Heart left ventricle (tissue), 16 donors: Measurements from ENCODE around the gene HAO2. TPM values are rescaled to one million over a fixed set of nuclear protein-coding genes. Genes with fewer than 3 reads are reported as not detected.

ENCODE experiments used
- ATAC-seq, 4 donors: fragments of 200-7000 bp; cut with Tn5 transposase; one replicate each; pipeline ENCODE4 v1.9.1; 2020 to 2022; ENCODE audit warnings: moderate library complexity in 4 of 4, mild to moderate bottlenecking in 3 of 4, moderate number of reproducible peaks in 1 of 4
- DNase-seq, 5 donors: peaks; one replicate each; pipeline ENCODE4 v3.0.0-alpha.2; 2020
- H3K27ac ChIP-seq, 12 donors: fragments of 200-600 bp; sonication (generic) in 4 of 12; one replicate each; pipeline versions ENCODE4 v1.5.0 to v1.8.0; 2016 to 2022; ENCODE audit warnings: mild to moderate bottlenecking in 2 of 12
- H3K27me3 ChIP-seq, 9 donors: fragments of 200-600 bp; sonication (generic) in 2 of 9; one replicate each; pipeline versions ENCODE4 v1.5.1 to v1.8.0; 2016 to 2022; ENCODE audit warnings: mild to moderate bottlenecking in 3 of 9
- H3K36me3 ChIP-seq, 9 donors: fragments of 200-600 bp; sonication (generic) in 2 of 9; one replicate each; pipeline versions ENCODE4 v1.5.0 to v1.8.0; 2018 to 2022; ENCODE audit warnings: mild to moderate bottlenecking in 2 of 9
- H3K4me1 ChIP-seq, 12 donors: fragments of 200-600 bp; sonication (generic) in 4 of 12; one replicate each; pipeline versions ENCODE4 v1.5.0 to v1.8.0; 2016 to 2022; ENCODE audit warnings: mild to moderate bottlenecking in 3 of 12
- H3K4me3 ChIP-seq, 12 donors: fragments of 200-600 bp; sonication (generic) in 4 of 12; one replicate each; pipeline versions ENCODE4 v1.5.0 to v1.8.0; 2017 to 2022; ENCODE audit warnings: mild to moderate bottlenecking in 9 of 12, moderate library complexity in 4 of 12
- H3K9me3 ChIP-seq, 12 donors: fragments of 200-600 bp; sonication (generic) in 4 of 12; one replicate each; pipeline versions ENCODE4 v1.5.0 to v1.8.0; 2016 to 2022; ENCODE audit warnings: mild to moderate bottlenecking in 1 of 12
- CTCF ChIP-seq, 12 donors: fragments of 200-600 bp; sonication (generic) in 4 of 12; IDR thresholded peaks; one replicate each; pipeline versions ENCODE4 v1.5.0 to v1.8.0; 2018 to 2022; ENCODE audit warnings: antibody characterized with exemption in 12 of 12, mild to moderate bottlenecking in 5 of 12
- POLR2A ChIP-seq, 2 donors: fragments of 450-650 bp; IDR thresholded peaks; one replicate each; pipeline ENCODE4 v1.6.1; 2017; ENCODE audit warnings: antibody characterized with exemption in 2 of 2, mild to moderate bottlenecking in 2 of 2, moderate library complexity in 2 of 2
- WGBS, 4 donors: extraction: QIAGEN DNeasy Blood & Tissue Kit in 2 of 4; methylation state at CpG; one replicate each; pipeline versions ENCODE4 v1.1.5 to v1.1.7; 2013 to 2018; 5-methylcytosine and 5-hydroxymethylcytosine counted together
- intact Hi-C, 10 donors: fragments of 100-400 bp; cut with DNase I; formaldehyde crosslinking; loops; one replicate each; pipeline versions ENCODE4 v1.11.1 to v1.14.2; 2022
- polyA plus RNA-seq, 2 donors: library from polyadenylated mRNA; stranded (reverse); fragments of 200-250 nt; gene quantifications; one replicate each; pipeline ENCODE4 v1.2.3, GENCODE V29; 2013
- total RNA-seq, 9 donors: library from RNA; depleted of rRNA in 2 of 9; stranded (reverse); fragments of >200 nt in 2 of 9; fragmentation: NEBNext Ultra II Directional in 3 of 9; extraction: Animal tissue kit (Norgen Biotek cat#: 25700) in 3 of 9; gene quantifications; one replicate each; pipeline versions ENCODE4 v1.1.0 to v1.2.4, GENCODE V29; 2016 to 2023
- donor health status: ischemic (EF 13 %, LVEDD 7.1; RV severe dilation, severe dysfunction).
- donor health status: healthy with polysubstance abuse.
- donor health status: DM: no; HTN: yes; CAD: no.
- donor health status: DM: no; HTN: no; CAD: no.
- donor health status: ischemic (EF 25% LVEDD 6.9; RV normal size, moderate dysfunction).
- donor health status: ischemic (EF 25% LVEDD 5.7; RV mildly dilated, moderate dysfunction).
- donor health status: healthy.
- donor health status: DM: yes; HTN: yes; CAD: no.
- donor health status: ischemic (EF 35%, LVEDD 5.7; RV mildly dilated, moderate dysfunction).
- donor health status: nonischemic (EF 11% LVEDD 7.7; RV severe dilation, severe dysfunction).
- donor health status: DM: yes; HTN: yes; CAD: no.
- donor health status: PGD.
- donor health status: ischemic (EF 29% LVEDD 5.4; RV normal size, mild dysfunction).
- donor health status: nonischemic (EF 23%, LVEDD 6.1; RV moderate dilation, normal function).

HAO2 gene
- total and polyA plus RNA-seq, 11 donors: not detected

- Histone ChIP-seq H3K4me1 (no peaks in the 10 kb centered on the region), H3K27ac (no peak overlapping the region), H3K9me3 (no peaks in the 10 kb centered on the region), H3K27me3 (peaks cover 0 to 3% (median 0%) of the 10 kb centered on the region in 9 donors), H3K36me3 (no peaks in the 10 kb centered on the region), H3K4me3 (no peak overlapping the region)
- intact Hi-C loops: no loop called here
- no peak for DNase-seq
- WGBS, 4 donors: 11 to 23% (median 18%) methylated on average over 3 of the region's 3 CpGs
- no peak for ATAC-seq
- TF ChIP-seq POLR2A (IDR thresholded peaks at IDR 0.05) (no peak), CTCF (IDR thresholded peaks at IDR 0.05) (no peak)
Observed at GRCh38 chr1:119387858-119388257, 19.3 kb downstream of the HAO2 start.

GRCh38 chr1:119388450-119388849 lies 19.9 kb downstream of the HAO2 start:
- Histone ChIP-seq H3K27ac (no peak overlapping the region), H3K4me3 (no peak overlapping the region), H3K27me3 (peaks cover 0 to 3% (median 0%) of the 10 kb centered on the region in 9 donors), H3K36me3 (no peaks in the 10 kb centered on the region), H3K9me3 (no peaks in the 10 kb centered on the region), H3K4me1 (no peaks in the 10 kb centered on the region)
- no peak for TF ChIP-seq POLR2A (IDR thresholded peaks at IDR 0.05)
- no peak for ATAC-seq
- no peak for DNase-seq
- intact Hi-C loops: no loop called here
- 52 to 69% (median 65%) methylated on average over 1 of the region's 1 CpG for WGBS, 4 donors

GRCh38 chr1:119390526-119390925 lies 21.9 kb downstream of the HAO2 start:
- intact Hi-C loops: no loop called here
- no peak for TF ChIP-seq CTCF (IDR thresholded peaks at IDR 0.05)
- no peak for TF ChIP-seq POLR2A (IDR thresholded peaks at IDR 0.05)
- H3K4me1 ChIP-seq: no peaks in the 10 kb centered on the region
- no peaks in the 10 kb centered on the region for H3K36me3 ChIP-seq
- no peak overlapping the region for H3K27ac ChIP-seq
- ATAC-seq (no peak), DNase-seq (no peak)
- peaks cover 0 to 3% (median 0%) of the 10 kb centered on the region in 9 donors for H3K27me3 ChIP-seq
- no peaks in the 10 kb centered on the region for H3K9me3 ChIP-seq
- H3K4me3 ChIP-seq: no peak overlapping the region

- Histone ChIP-seq H3K27me3 (peaks cover 0 to 3% (median 0%) of the 10 kb centered on the region in 9 donors), H3K36me3 (no peaks in the 10 kb centered on the region), H3K4me3 (no peak overlapping the region), H3K9me3 (no peaks in the 10 kb centered on the region), H3K27ac (no peak overlapping the region), H3K4me1 (no peaks in the 10 kb centered on the region)
- TF ChIP-seq POLR2A (IDR thresholded peaks at IDR 0.05) (no peak), CTCF (IDR thresholded peaks at IDR 0.05) (no peak)
- ATAC-seq: no peak
- intact Hi-C loops: no loop called here
- WGBS, 4 donors: 70 to 80% (median 76%) methylated on average over 3 of the region's 3 CpGs
- no peak for DNase-seq
Observed at GRCh38 chr1:119391749-119392148, 23.2 kb downstream of the HAO2 start.

- DNase-seq: no peak
- WGBS, 4 donors: 85 to 100% (median 90%) methylated on average over 1 of the region's 1 CpG
- Histone ChIP-seq H3K27me3 (peaks cover 0 to 3% (median 0%) of the 10 kb centered on the region in 9 donors), H3K9me3 (no peaks in the 10 kb centered on the region), H3K27ac (no peak overlapping the region), H3K4me3 (no peak overlapping the region), H3K36me3 (no peaks in the 10 kb centered on the region), H3K4me1 (no peaks in the 10 kb centered on the region)
- no peak for ATAC-seq
- TF ChIP-seq POLR2A (IDR thresholded peaks at IDR 0.05): no peak
- no peak for TF ChIP-seq CTCF (IDR thresholded peaks at IDR 0.05)
- intact Hi-C loops: no loop called here
Observed at GRCh38 chr1:119394085-119394484, 25.5 kb downstream of the HAO2 start.
